Gastroesophageal sphincter (tissue), 3 donors: Measurements from ENCODE around the gene MED16.

ENCODE experiments used
- POLR2A ChIP-seq, 2 donors: fragments of 450-650 bp; IDR thresholded peaks; one replicate each; pipeline ENCODE4 v1.6.1; 2017; ENCODE audit warnings: antibody characterized with exemption in 2 of 2, mild to moderate bottlenecking in 2 of 2, moderate library complexity in 1 of 2
- TF ChIP-seq, protein P1 (sequence below), 4 experiments: fragments of 200-600 bp in 2 of 4; fragments of 450-650 bp in 2 of 4; sonication (generic) in 1 of 4; IDR thresholded peaks; one replicate each; pipeline ENCODE4 v1.5.1; 2017 to 2019; ENCODE audit warnings: antibody characterized with exemption in 4 of 4, mild to moderate bottlenecking in 2 of 4, moderate library complexity in 2 of 4

DNA sequence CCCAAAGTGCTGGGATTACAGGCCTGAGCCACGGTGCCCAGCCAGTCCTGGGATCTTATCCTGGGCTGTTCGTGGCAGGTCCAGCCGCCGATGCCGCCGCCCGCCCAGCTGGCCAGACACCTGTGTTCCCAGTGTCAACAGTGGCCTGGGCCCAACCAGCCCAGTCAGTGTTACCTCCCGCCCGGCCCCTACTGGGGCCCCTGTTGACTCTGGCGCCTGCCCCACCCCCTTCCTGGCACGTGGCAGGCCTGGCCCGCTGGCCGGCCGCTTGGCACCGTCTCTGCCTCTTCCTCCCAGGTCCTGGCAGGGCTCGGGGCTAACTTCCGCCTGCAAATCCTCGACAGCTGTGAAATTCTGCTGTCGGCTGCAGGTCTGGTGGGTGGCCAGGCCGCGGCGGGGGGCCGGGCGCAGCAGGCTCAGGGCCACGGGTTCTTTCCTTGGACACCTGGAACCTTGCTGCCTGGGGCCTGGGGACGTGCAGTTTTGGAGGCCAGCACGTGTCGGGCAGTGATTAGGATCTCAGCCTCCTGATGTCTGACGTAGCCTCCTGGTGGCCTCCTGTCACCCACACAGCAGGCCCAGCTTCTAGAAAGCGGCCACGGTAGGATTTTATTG is 42.0 kb upstream of the MED16 start:
- TF ChIP-seq, protein P1, sequence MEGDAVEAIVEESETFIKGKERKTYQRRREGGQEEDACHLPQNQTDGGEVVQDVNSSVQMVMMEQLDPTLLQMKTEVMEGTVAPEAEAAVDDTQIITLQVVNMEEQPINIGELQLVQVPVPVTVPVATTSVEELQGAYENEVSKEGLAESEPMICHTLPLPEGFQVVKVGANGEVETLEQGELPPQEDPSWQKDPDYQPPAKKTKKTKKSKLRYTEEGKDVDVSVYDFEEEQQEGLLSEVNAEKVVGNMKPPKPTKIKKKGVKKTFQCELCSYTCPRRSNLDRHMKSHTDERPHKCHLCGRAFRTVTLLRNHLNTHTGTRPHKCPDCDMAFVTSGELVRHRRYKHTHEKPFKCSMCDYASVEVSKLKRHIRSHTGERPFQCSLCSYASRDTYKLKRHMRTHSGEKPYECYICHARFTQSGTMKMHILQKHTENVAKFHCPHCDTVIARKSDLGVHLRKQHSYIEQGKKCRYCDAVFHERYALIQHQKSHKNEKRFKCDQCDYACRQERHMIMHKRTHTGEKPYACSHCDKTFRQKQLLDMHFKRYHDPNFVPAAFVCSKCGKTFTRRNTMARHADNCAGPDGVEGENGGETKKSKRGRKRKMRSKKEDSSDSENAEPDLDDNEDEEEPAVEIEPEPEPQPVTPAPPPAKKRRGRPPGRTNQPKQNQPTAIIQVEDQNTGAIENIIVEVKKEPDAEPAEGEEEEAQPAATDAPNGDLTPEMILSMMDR (IDR thresholded peaks at IDR 0.05): peak in 1 of 4 experiments; percentile 15
- no peak for TF ChIP-seq POLR2A (IDR thresholded peaks at IDR 0.05)
